ENCODE measurements around the gene MAN1C1.
"Not testable (repeated sequence)": the region's sequence is repeated elsewhere in the genome, so short reads cannot be mapped to it uniquely, and the experiment has no call there.

MAN1C1 gene

GRCh38 chr1:25583519-25584370, 32.8 kb upstream of the MAN1C1 start:
- DNase-seq: no peak

GRCh38 chr1:25586181-25586588, 30.4 kb upstream of the MAN1C1 start:
- DNase-seq: no peak

GRCh38 chr1:25587290-25587689, 29.3 kb upstream of the MAN1C1 start:
- DNase-seq: no peak

- DNase-seq: not testable (repeated sequence)
Measured at GRCh38 chr1:25588224-25588623, 28.4 kb upstream of the MAN1C1 start.

GRCh38 chr1:25588786-25589185, 27.8 kb upstream of the MAN1C1 start:
- DNase-seq: not testable (repeated sequence)

GRCh38 chr1:25590096-25590824, 26.3 kb upstream of the MAN1C1 start:
- DNase-seq: no peak

GRCh38 chr1:25593861-25594260, 22.7 kb upstream of the MAN1C1 start:
- DNase-seq: no peak

- DNase-seq: no peak
Measured at GRCh38 chr1:25594971-25595370, 21.6 kb upstream of the MAN1C1 start.

- not testable (repeated sequence) for DNase-seq
Measured at GRCh38 chr1:25596641-25597040, 19.9 kb upstream of the MAN1C1 start.

- no peak for DNase-seq
Measured at GRCh38 chr1:25598879-25599278, 17.7 kb upstream of the MAN1C1 start.

GRCh38 chr1:25599969-25600610, 16.5 kb upstream of the MAN1C1 start:
- DNase-seq: no peak

- not testable (repeated sequence) for DNase-seq
Measured at GRCh38 chr1:25600971-25601699, 15.5 kb upstream of the MAN1C1 start.

GRCh38 chr1:25603779-25604538, 12.6 kb upstream of the MAN1C1 start:
- DNase-seq: not testable (repeated sequence)

- no peak for DNase-seq
Measured at GRCh38 chr1:25607123-25607522, 9.5 kb upstream of the MAN1C1 start.

GRCh38 chr1:25608488-25609178, 8.0 kb upstream of the MAN1C1 start:
- peak; percentile 66 for DNase-seq

GRCh38 chr1:25609921-25610320, 6.7 kb upstream of the MAN1C1 start:
- DNase-seq: peak; percentile 10

GRCh38 chr1:25610822-25611630, 5.6 kb upstream of the MAN1C1 start:
- DNase-seq: no peak

- DNase-seq: no peak
Measured at GRCh38 chr1:25611843-25612242, 4.7 kb upstream of the MAN1C1 start.

GRCh38 chr1:25612421-25612820, 4.2 kb upstream of the MAN1C1 start:
- DNase-seq: no peak

- no peak for DNase-seq
Measured at GRCh38 chr1:25613091-25613490, 3.5 kb upstream of the MAN1C1 start.

Data from fibroblast of skin of right quadriceps (primary cell).